Muscle layer of duodenum (tissue), 2 donors: ENCODE results near the gene ACR.

Experiments used
- H3K27ac ChIP-seq: one replicate; pipeline ENCODE4 v1.7.0; 2013; ENCODE audit warnings: mild to moderate bottlenecking, low read length
- H3K27me3 ChIP-seq: one replicate; pipeline ENCODE4 v1.7.0; 2013; ENCODE audit warnings: low read depth, mild to moderate bottlenecking, control low read depth, low read length
- H3K36me3 ChIP-seq, 2 donors: one replicate each; pipeline ENCODE4 v1.7.0; 2013; ENCODE audit warnings: low read length in 2 of 2, control low read depth in 1 of 2, mild to moderate bottlenecking in 1 of 2; ENCODE audit not compliant: insufficient read depth in 2 of 2, control insufficient read depth in 1 of 2
- H3K4me1 ChIP-seq, 2 donors: one replicate each; pipeline ENCODE4 v1.7.0; 2013; ENCODE audit warnings: low read length in 2 of 2, mild to moderate bottlenecking in 2 of 2, control low read depth in 1 of 2, moderate library complexity in 1 of 2; ENCODE audit not compliant: insufficient read depth in 2 of 2, control insufficient read depth in 1 of 2
- H3K4me3 ChIP-seq, 2 donors: one replicate each; pipeline ENCODE4 v1.7.0; 2013; ENCODE audit warnings: low read length in 2 of 2, low read depth in 1 of 2, mild to moderate bottlenecking in 1 of 2
- H3K9me3 ChIP-seq, 2 donors: one replicate each; pipeline ENCODE4 v1.7.0; 2013; ENCODE audit warnings: low read length in 2 of 2, control low read depth in 1 of 2, mild to moderate bottlenecking in 1 of 2; ENCODE audit not compliant: control insufficient read depth in 1 of 2
- donor health status: healthy.

ACR gene

DNA sequence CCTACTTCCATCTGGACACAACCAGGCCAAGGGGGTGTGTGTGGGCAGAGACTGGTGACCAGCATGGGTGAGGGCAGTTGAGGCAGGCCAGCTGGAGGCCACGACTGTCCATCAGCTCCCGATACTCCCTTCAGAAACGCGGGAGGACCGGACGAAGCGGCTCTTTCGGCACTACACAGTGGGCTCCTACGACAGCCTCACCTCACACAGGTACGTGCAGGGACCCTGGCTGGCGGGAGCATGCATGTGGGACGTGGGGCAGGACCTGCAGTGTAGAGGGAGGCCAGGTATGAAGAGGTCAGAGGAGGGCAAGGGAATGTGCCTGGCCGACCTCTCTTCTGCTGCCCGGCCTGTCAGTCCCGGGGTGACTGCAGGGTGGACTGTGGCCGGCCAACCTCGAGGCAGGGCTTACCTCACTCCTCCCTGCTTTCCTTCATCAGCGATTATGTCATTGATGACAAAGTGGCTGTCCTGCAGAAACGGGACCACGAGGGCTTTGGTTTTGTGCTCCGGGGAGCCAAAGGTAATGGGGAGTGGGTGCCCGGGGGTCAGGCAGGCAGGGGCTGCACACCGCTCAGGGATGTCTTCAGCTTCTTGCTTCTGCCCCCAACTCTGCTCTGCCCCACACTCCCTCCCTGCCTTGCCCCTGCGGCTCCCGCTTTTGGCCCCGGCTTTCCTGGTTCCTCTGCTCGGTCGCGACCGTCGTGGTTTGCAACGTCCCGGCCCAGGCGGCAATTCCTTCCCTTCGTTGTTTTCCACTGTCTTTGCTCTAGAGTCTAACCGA, 34.1 kb upstream of the ACR start:
- Histone ChIP-seq H3K36me3 (peaks cover 0 to 9% of the 10 kb centered on the region in 2 donors), H3K9me3 (no peaks in the 10 kb centered on the region), H3K4me3 (no peak overlapping the region), H3K27me3 (no peaks in the 10 kb centered on the region), H3K27ac (no peak overlapping the region), H3K4me1 (peaks cover 0 to 7% of the 10 kb centered on the region in 2 donors)

DNA sequence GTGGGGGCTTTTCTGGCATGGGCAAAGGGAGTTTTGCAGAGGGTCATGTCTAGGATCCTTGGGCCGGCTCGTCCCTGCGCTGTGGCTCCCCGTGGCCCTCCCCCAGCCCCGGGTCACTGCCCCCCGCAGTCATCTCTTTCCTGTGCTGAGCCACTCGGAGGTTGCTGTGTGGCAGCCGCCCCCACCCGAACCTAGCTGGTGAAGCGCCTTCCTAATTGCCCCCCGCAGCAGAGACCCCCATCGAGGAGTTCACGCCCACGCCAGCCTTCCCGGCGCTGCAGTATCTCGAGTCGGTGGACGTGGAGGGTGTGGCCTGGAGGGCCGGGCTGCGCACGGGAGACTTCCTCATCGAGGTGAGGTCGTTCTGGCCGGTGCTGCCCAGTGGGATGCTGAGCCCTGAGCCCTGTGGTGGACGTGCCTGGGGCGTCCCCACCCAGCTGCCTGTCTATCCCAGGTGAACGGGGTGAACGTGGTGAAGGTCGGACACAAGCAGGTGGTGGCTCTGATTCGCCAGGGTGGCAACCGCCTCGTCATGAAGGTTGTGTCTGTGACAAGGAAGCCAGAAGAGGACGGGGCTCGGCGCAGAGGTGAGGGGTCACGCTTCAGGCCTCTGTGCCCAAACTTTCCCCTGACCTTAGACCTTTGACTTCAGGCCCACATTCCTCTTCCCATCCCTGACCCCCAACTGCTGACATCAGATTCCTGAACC, 33.3 kb upstream of the ACR start:
- H3K4me1 ChIP-seq, result peaks cover 0 to 7% of the 10 kb centered on the region in 2 donors
- no peak overlapping the region for H3K27ac ChIP-seq
- H3K27me3 ChIP-seq, result no peaks in the 10 kb centered on the region
- no peaks in the 10 kb centered on the region for H3K9me3 ChIP-seq
- H3K36me3 ChIP-seq, result peaks cover 0 to 9% of the 10 kb centered on the region in 2 donors
- no peak overlapping the region for H3K4me3 ChIP-seq

DNA sequence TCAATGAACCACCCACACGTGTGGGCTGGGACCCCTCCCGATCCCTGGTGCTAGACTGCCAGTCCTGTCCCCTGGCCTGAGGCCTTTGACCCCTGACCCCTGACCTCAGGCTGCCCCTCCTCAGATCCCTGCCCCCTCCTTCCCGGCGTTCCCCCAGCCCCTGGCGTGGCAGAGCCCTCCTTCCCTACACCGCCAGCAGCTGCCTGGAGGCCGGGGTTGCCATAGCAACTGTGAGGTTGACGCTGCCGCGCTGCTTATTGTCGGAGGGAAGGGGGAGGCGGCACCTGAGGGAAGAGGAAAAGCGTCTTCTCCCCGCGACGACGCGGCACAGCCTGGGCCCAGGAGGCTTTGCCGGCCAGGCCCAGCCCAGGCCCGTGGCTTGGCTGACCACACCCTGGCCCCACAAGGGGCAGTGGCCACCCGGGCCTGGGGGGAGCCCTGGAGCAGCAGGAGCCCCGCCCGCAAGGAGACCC, 32.7 kb upstream of the ACR start:
- Histone ChIP-seq H3K36me3 (peaks cover 0 to 9% of the 10 kb centered on the region in 2 donors), H3K4me3 (no peak overlapping the region), H3K4me1 (peaks cover 0 to 7% of the 10 kb centered on the region in 2 donors), H3K27me3 (no peaks in the 10 kb centered on the region), H3K27ac (no peak overlapping the region), H3K9me3 (no peaks in the 10 kb centered on the region)

DNA sequence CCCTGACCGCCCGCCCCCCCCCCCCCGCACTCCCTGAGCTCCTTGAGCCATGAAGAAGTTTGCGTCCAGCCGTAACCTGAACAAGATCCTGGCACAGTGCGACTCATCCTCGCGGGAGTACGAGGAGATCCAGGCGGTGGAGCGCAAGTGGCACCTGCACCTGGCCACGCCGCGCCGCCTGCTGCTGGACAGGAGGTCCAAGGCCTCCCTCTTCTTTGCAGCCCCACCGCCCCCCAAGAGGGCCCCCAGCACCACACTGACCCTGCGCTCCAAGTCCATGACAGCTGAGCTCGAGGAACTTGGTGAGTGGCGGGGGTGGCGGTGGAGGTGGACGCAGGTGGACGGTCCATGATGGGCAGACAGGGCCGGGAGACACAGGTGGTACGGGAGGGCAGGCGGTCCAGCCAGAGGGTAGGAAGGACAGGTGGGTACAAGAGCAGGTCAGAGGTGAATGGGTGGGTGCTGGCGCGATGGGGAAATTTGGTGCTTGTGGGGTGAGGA, 32.1 kb upstream of the ACR start:
- no peak overlapping the region for H3K4me3 ChIP-seq
- peaks cover 0 to 9% of the 10 kb centered on the region in 2 donors for H3K36me3 ChIP-seq
- H3K27me3 ChIP-seq, result no peaks in the 10 kb centered on the region
- peaks cover 0 to 7% of the 10 kb centered on the region in 2 donors for H3K4me1 ChIP-seq
- H3K9me3 ChIP-seq, result no peaks in the 10 kb centered on the region
- H3K27ac ChIP-seq, result no peak overlapping the region

DNA sequence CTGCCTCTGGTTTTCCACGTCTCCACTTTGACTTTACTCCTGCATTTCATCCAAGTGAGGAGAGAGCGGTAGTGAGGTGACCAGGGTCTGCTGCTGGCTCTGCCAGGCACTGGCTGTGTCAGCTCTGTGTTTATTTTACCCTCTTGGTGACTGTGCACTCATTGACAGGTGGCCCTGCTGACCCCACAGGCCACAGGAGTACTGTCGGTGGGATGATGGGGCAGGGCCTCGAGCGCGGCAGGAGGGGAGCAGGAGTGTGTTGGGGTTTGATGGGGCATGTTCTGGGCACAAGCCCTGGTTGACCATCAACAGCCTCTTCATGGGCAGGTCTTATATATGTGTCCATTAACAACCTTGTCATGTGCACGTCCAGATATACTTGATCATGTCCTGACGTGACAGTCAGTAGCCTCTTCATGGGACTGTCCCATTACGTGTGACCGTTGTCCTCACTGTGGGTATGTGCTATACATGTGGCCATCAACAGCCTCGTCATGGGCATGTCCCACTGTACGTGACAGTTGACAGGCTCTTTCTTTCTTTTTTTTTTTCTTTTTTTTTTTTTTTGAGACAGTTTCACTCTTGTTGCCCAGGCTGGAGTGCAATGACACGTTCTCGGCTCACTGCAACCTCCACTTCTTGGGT, 31.4 kb upstream of the ACR start:
- Histone ChIP-seq H3K4me1 (peaks cover 0 to 7% of the 10 kb centered on the region in 2 donors), H3K4me3 (no peak overlapping the region), H3K27ac (no peak overlapping the region), H3K9me3 (no peaks in the 10 kb centered on the region), H3K36me3 (peaks cover 0 to 9% of the 10 kb centered on the region in 2 donors), H3K27me3 (no peaks in the 10 kb centered on the region)

DNA sequence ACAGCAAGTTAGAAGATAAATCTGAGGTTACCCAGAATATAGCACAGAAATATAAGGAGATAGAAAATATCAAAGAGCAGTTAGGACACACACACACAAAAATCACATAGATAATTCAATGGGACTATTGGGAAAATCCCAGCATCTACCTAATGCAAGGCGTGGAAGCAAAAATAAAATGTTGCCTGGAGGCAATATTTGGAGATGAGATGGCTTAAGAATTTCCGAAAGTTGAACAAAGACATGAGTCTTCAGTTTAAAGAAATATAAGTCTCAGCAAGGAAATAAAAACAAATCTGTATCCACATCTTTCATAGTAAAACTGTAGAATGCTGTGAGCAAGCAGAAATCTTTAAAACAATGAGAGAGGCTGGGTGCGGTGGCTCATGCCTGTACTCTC, 29.5 kb upstream of the ACR start:
- H3K9me3 ChIP-seq, result no peaks in the 10 kb centered on the region
- H3K4me3 ChIP-seq, result no peak overlapping the region
- no peak overlapping the region for H3K27ac ChIP-seq
- H3K36me3 ChIP-seq, result peaks cover 0 to 9% of the 10 kb centered on the region in 2 donors
- no peaks in the 10 kb centered on the region for H3K27me3 ChIP-seq
- peaks cover 0 to 7% of the 10 kb centered on the region in 2 donors for H3K4me1 ChIP-seq

DNA sequence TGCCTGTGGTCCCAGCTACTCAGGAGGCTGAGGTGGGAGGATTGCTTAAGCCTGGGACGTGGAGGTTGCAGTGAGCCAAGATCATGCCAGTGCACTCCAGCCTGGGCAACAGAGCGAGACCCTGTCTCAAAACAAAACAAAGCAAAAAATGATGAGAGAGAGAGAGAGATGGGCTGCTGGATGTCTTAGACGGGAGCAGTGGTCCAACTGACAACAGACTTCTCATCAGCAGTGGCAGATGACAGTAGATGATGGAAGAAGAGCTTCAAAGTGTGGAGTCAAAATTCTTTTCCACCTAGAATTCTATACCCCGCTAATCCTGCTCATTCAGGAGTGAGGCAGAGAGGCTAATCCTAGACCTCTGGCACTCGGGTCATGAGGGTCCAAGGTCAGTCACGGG, 29.0 kb upstream of the ACR start:
- H3K4me1 ChIP-seq, result peaks cover 0 to 7% of the 10 kb centered on the region in 2 donors
- H3K4me3 ChIP-seq, result no peak overlapping the region
- H3K9me3 ChIP-seq, result no peaks in the 10 kb centered on the region
- H3K36me3 ChIP-seq, result peaks cover 0 to 7% of the 10 kb centered on the region in 2 donors
- H3K27ac ChIP-seq, result no peak overlapping the region
- no peaks in the 10 kb centered on the region for H3K27me3 ChIP-seq

DNA sequence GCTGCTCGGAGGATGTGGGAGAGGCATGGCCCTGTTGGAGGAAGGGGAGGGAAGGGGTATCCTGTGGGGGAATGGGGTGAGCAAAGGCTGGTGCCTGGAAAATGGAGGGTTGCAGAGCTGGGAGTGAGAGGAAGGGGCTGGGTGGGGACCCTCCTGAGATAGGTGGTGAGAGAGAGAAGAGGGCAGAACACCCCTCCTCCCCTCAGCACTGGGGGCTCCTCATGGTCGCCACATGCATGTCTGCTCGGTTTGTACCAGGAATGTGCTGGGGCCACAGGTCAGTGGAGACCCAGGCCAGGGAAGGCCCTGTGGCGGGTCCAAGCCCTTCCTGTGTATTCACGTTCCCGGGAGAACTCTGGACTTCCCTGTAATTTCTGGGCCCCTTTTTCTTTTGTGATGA, 27.8 kb upstream of the ACR start:
- Histone ChIP-seq H3K4me1 (peaks cover 0 to 4% of the 10 kb centered on the region in 2 donors), H3K27ac (no peak overlapping the region)

DNA sequence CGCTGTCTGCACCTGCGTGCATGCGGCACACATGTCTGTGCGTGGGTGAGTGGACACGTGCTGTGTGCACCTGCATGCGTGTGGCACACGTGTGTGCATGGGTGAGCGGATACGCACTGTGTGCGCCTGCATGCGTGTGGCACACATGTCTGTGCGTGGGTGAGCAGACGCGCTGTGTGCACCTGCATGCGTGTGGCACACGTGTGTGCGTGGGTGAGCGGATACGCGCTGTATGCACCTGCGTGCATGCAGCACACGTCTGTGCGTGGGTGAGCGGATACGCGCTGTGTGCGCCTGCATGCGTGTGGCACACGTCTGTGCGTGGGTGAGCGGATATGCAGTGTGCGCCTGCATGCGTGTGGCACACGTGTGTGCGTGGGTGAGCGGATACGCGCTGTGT, 27.1 kb upstream of the ACR start:
- Histone ChIP-seq H3K27me3 (no peaks in the 10 kb centered on the region), H3K9me3 (no peaks in the 10 kb centered on the region), H3K4me1 (no peaks in the 10 kb centered on the region), H3K36me3 (no peaks in the 10 kb centered on the region), H3K27ac (no peak overlapping the region), H3K4me3 (no peak overlapping the region)

More for the DNA sequence above, 27.8 kb upstream of the ACR start:
- H3K9me3 ChIP-seq, result no peaks in the 10 kb centered on the region
- H3K36me3 ChIP-seq, result no peaks in the 10 kb centered on the region
- no peaks in the 10 kb centered on the region for H3K27me3 ChIP-seq
- H3K4me3 ChIP-seq, result no peak overlapping the region

DNA sequence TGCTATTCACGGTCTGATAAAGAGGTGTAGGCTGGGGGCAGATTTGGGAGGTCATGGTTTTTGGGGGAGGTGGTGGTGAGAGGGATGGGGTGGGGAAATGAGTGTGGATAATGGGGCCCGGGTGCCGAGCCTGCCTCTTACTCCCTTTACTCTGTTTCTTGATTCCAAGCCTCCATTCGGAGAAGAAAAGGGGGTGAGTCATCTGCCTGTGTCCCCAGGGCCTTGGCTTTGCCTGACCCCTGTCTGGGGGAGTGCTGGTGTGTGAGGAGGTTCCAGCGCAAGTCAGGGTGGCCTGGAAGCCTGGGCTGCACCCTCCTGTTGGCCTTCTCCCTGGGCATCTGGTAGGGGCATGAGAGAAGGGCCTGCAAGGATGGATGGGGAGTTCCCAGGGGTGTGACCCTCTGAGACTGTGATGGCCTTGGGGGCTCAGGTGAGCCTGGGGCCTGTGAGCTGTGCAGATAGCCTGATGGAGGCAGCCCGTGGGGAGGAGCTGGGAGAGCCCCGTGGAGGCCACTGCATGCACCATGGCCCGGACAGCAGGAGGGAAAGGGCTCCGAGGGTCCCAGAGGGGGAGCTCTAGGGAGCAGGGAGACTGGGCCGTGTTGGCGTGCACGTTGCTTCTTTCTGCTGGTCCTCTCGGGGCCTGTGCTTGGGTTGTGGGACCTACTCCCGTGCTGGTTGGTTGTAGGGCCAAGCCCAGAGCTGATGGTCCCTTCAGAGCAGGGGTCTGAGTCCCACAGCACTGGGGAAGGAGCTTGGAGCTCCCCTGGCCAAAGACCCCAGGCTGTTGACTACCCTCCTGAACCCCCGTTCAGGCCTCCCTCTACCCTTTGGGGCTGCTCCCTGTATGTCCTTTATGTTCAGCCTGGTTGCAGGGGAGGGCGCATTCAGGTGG, 26.3 kb upstream of the ACR start:
- H3K4me1 ChIP-seq, result no peaks in the 10 kb centered on the region
- no peaks in the 10 kb centered on the region for H3K27me3 ChIP-seq
- no peaks in the 10 kb centered on the region for H3K9me3 ChIP-seq
- H3K36me3 ChIP-seq, result no peaks in the 10 kb centered on the region
- no peak overlapping the region for H3K27ac ChIP-seq
- H3K4me3 ChIP-seq, result no peak overlapping the region
